GM21576 (cell line): ENCODE results near the gene MARCHF3.

ENCODE experiments used
- ATAC-seq: cut with Tn5 transposase; IDR thresholded peaks from one replicate; pipeline ENCODE4 v1.9.1; 2021; ENCODE audit warnings: mild to moderate bottlenecking, moderate library complexity; ENCODE audit not compliant: unreplicated experiment

The MARCHF3 gene

DNA sequence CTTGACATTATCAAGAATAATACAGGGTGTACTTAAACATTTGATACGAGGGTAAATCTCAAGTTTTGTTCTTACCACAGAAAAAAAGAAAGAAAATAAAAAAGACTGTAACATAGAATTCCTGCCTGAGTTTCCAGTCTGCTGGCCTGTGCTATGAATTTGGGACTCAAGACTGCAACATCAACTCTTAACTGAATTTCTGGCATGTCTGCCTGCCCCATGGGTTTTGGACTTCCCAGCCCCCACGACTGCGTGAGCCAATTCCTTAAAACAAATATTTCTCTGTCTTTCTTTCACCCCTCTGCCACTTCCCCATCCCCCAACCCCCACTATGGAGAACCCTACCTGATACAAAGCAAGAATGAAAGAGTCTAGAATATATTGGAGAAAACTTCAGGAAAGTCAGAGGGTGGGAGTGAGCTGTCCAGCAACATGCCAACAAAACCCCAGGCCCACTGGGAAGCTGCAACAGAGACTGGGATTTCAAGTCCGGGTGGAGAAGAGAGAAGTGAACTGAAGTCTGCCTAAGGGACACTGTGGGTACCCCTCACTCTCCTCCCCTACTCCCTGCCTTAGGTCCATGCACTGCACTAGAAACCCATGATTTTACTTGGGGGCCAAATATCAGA is 43.0 kb downstream of the MARCHF3 start:
- no peak for ATAC-seq

GRCh38 chr5:126984632-126985031 is 45.7 kb downstream of the MARCHF3 start:
- no peak for ATAC-seq

DNA sequence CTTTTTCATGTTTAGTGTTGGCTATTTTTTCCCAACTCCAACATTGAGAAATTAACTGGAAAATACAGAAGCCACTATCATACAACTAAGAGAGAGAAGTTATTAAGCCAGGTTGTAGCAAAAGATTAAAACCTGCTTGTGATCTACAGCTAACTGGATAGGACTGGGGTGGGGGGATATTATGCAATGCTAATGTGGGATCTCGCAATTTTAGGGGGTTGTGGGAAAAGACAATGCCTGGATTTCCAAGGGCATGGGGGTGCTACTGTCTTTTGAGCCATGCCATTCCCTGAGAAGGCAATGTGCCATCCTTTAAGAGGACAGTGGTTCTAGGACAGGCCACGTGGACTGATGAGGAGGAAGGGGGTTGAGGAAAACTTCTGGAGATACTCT is 46.5 kb downstream of the MARCHF3 start:
- no peak for ATAC-seq

DNA sequence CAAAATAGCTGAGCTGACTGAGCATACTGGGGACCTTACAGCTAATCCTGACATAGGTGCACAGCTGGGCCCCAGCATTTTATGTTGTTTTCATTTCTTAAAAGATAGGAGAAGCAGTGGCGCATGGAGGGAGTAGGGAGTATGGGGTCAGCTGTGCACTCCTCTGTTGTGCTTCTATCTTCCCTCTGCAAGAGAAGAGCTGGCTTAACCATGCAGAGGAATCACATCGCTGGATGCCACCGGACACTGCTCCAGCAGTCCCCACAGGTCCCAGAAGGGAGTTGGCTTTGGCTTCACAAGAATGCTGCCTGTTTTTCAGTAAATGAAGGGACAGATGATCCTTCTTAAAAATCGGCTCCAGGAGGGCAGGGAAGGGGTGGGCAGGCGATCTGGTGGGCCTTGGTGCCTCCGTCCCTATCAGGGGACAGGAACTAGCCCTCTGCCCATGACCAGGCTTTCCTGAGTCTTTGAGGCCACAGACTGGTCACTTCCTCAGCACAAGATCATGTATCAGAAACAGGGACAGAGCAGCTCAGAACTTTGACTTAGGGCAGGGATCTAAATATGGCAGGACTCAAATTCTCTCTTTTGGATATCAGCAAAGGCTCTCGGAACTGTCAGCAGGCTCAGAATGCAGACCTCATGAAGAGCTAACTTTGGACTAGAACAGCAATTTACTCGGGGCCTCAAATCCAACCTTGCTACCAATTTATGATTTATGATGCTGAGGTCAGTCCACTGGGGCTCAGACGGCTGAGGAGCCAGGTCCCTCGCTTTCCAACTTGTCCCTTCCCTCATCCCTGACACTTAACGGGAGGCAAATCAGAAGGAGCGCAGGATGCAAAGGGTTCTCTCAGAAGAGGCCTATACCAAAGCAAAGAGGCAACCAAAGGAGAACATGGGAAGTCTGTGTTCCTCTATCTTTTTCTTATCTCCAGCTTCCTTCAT is 47.2 kb downstream of the MARCHF3 start:
- no peak for ATAC-seq

GRCh38 chr5:126982202-126982601 is 48.2 kb downstream of the MARCHF3 start:
- ATAC-seq = no peak

GRCh38 chr5:126981701-126982100 is 48.7 kb downstream of the MARCHF3 start:
- no peak for ATAC-seq

- ATAC-seq = no peak
Observed at GRCh38 chr5:126981222-126981621, 49.1 kb downstream of the MARCHF3 start.

- ATAC-seq = no peak
Observed at GRCh38 chr5:126978258-126978657, 52.1 kb downstream of the MARCHF3 start.

GRCh38 chr5:126976520-126977172 is 53.7 kb downstream of the MARCHF3 start:
- ATAC-seq = no peak

GRCh38 chr5:126975796-126976195 is 54.6 kb downstream of the MARCHF3 start:
- no peak for ATAC-seq

DNA sequence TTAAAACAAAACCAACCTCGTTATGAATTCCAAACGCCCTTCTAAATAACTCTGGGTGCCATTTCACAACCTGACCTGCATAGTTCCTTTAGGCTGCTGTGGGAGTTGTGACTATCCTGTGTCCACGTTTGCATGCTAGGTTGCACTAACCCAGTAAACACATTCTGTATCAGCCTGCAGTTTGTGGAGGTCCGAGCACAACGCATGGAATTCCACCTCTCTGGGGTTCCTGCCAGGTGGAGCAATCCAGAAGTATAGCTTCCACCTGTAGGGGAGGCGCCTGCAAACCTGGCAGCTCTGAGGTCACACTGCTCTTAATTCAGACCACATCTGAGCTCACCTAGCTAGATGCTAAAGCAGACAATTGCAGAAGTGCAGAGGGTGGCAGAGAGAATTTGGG is 57.2 kb downstream of the MARCHF3 start:
- ATAC-seq = no peak

DNA sequence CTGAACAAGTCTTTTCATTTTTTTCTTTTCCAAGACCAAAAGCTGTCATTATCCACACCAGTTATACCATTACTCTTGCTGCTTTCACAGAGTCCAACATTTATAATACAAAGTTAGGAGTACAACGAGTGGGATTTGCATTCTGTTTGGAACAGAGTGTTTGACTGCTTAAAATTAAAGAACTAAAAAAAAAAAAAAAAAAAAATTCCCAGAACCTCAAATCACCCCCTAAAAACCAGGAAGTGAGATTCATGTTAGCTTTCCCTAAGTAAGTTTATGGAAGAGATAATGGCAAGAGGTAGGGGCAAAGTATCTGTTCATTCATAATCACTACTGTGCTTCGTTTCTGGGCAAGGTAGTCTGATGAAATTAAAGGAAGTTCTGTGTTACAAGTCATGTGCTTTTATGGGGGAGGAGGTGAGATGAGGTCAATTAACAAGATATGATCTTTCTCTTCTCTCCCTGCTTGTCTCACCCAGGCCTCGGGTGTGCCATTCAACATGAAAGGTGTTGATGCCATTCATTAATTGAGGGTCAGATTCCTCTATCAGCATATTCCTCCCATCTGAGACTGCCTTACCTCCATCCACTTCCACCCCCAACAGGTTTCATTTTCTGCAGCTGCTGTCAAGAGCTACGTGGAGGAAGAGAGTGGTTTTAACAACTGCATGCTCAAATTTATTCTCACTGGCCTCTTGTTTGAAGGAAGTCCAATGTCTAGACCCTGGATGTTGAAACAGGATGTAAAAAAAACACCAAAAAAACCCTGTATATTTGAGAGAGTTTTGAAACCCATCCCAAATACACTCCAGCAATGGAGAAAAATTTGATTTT is 58.1 kb downstream of the MARCHF3 start:
- ATAC-seq = peak; percentile 74

- ATAC-seq = no peak
Observed at GRCh38 chr5:126971455-126972031, 58.8 kb downstream of the MARCHF3 start.

DNA sequence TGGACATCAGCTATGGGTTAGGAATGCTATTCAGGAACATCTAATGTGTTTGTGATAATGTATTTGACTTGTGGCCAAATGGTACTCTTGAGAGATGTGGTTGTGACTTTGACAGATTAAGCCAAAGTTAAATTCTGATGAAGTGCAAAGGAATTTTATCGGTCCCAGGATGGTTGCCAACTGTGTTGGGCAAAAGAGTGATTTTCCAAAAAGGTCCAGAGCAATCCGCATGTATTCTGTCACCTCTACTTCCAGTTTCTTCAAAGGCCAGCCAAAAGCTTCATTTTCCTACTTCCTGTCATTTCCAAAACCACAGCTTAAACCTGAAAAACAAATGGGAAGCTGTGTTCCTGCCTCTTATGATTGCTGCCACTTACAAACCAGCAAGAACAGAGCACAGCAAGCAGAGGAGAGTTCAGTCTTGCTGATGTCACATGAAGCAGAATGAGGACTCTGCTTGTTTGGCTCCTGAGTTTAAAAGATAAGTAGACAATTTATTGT is 59.8 kb downstream of the MARCHF3 start:
- no peak for ATAC-seq

DNA sequence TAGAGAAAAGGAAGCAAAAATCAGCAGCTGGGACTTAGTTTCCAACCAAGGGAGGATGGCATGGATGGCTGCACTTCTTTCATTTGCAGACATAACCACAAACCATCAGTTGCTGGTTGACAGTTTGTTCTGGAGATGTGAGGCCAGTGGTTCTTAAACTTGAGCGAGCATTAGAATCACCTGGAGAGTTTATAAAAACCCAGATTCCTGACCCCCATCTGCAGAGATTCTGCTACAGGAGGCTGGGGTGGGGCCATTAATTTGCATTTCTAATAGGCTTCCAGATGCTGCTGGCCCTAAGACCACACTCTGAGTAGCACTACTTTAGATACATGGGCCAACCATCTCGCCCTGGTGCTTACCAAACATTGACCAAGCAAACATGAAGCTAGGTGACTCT is 60.8 kb downstream of the MARCHF3 start:
- ATAC-seq = peak; percentile 36

- no peak for ATAC-seq
Observed at GRCh38 chr5:126967808-126968466, 62.4 kb downstream of the MARCHF3 start.

- no peak for ATAC-seq
Observed at GRCh38 chr5:126965487-126965886, 64.9 kb downstream of the MARCHF3 start.

- ATAC-seq = peak; percentile 40
Observed at GRCh38 chr5:126965061-126965475, 65.3 kb downstream of the MARCHF3 start.

DNA sequence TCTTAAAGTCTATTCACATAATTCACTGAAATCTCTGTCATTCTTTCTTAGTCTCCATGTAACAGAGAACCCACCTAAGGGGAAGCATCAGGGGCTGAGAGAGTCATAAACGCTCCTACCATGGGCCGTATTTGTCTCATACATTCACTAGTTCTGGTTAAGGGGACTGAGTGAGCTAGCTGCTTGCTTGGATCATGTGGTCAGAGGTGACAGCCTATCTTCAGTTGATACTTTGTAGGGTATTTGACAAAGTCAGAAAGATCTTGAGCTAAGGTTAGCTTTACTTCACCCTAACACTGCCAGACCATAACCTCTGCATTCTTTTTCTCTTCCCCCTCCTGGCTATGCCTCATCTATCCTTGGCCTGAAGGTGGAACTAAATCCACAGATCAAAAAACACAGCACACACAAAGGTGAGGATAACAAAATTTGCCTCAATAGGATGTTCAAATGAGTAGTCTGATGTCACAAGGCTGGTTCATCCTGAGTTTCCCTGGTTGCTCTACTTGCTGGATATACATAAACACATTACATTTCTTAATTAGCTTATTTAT is 66.5 kb downstream of the MARCHF3 start:
- ATAC-seq = no peak
